ENCODE data around the gene LIG1.

Gene LIG1

GRCh38 chr19:48181505-48181904 lies 11.4 kb upstream of the LIG1 start:
- DNase-seq: no peak

DNA sequence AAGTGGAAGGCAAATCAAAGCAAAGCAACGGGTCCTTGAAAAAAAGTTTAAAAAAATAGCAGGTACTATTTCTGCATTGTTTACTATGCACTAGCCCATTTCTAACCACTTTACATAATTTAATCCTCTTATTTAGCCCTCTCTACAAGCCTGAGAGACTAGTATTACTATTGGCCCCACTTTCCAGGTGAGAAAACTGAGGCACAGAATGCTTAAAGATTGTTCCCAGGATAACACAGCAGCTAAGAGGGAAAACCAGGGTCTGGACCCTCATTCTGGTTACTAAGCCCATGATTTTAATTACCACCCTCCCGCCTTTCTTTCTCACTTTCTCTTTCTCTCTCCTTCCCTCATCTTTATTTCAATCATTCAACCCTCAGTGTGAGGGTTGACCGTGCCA lies 6.1 kb upstream of the LIG1 start:
- no peak for DNase-seq

- no peak for DNase-seq
Measured at GRCh38 chr19:48175578-48175977, 5.4 kb upstream of the LIG1 start.

DNA sequence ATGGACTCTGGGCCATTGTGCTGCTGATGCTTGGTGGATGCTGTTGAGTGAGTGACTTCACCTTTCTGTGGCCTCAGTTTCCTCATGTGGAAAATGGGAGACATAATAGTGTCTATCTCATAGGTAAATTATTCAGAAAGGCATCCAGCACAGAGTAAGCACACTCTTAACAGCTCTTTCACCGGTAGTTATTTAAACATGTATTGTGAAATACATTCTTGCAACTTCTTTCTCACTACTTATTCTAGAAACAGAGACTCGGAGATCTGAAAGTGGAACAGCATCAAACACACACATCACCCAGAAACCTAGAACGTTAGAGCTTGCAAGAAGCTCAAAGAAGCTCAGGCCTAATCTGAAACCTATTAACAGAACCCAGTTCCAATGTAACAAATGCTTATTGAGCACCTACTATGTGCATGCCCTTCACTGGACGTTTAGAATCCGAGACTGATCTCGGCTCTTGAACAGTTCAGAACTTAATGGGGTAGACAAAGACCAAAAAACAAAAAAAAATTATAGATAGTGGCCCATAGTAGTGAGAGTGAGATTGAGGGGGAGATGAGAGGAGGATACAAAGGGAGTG lies 4.4 kb upstream of the LIG1 start:
- no peak for DNase-seq

GRCh38 chr19:48171710-48172109 lies 1.6 kb upstream of the LIG1 start:
- DNase-seq: no peak

DNA sequence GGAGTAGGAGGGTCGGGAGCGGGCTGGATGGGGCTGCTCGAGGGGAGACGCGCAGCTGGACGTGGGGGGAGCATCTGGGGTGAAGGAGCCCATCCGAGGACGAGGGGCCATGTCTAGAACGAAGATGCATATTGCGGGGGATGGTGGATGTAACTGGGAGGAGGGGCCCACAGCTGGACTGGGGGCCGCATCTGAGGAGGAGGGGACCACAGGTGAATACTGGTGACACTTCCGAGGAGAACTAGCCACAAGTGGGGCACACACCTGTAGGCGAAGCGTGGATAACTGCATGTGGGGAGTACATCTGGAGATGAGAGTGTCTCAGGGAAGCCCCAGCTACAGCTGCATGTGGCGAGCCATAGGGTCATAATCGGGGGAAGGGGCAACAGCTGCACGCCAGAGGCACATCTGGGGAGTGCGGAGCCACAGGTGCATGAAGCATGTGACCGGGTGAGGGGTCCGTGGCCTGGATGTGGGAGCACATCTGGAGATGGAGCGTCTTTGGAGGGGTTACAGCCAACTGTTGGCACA lies 738 bp upstream of the LIG1 start:
- DNase-seq: no peak

- DNase-seq: peak; percentile 82
Measured at GRCh38 chr19:48169578-48169938, 586 bp downstream of the LIG1 start.

GRCh38 chr19:48168689-48169088 lies 1.5 kb downstream of the LIG1 start:
- DNase-seq: no peak

GRCh38 chr19:48158210-48158790 lies 11.8 kb downstream of the LIG1 start:
- DNase-seq: no peak

- no peak for DNase-seq
Measured at GRCh38 chr19:48154003-48154402, 16.1 kb downstream of the LIG1 start.

- peak; percentile 73 for DNase-seq
Measured at GRCh38 chr19:48152551-48152950, 17.6 kb downstream of the LIG1 start.

DNA sequence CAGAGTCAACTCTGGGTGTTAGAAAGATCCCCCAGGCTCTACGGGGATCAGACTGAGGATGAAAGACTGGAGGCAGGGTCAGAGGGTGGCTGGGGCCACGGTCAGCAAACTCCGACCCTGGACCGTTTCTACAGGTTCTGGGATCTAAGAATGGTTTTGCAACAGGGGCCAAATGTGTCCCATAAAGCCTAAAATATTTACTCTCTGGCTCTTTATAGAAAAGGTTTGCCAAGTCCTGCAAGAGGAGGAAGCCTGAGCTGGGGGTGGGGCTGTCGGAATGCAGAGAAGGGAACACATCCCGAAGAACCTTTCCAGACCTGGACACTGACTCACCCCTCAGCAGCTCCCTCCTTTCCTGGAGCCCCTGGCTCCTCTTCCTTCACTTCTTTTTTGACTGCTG lies 20.7 kb downstream of the LIG1 start:
- no peak for DNase-seq

GRCh38 chr19:48148576-48148975 lies 21.6 kb downstream of the LIG1 start:
- no peak for DNase-seq

DNA sequence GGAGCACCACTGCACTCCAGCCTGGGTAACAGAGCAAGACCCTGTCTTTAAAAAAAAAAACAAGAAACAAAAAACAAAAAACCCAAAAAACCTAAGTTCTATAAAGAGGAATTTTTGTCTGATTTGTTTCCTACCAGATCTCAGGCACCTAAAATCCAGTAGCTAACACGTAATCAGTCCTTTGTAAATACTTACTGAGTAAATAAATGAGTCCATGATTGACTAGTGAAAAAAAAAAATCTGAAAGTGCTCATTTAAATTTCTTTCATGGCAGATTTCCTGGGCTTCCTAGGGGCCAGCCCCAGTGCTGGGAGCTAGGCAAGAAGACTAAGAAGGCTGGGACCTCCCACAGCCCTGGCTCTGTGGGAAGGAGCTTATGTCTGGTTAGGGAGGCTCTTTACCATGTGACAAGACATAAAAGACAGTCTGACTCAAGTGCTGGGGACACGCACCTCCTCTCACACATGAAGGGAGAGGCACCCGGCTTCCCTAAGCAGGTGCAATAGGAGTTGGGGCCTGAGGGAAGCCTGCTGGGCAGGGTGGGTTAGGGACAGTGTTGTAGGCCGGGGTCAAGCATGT lies 22.5 kb downstream of the LIG1 start:
- DNase-seq: no peak

- DNase-seq: no peak
Measured at GRCh38 chr19:48139053-48139452, 31.1 kb downstream of the LIG1 start.

GRCh38 chr19:48137411-48137810 lies 32.7 kb downstream of the LIG1 start:
- DNase-seq: no peak

DNA sequence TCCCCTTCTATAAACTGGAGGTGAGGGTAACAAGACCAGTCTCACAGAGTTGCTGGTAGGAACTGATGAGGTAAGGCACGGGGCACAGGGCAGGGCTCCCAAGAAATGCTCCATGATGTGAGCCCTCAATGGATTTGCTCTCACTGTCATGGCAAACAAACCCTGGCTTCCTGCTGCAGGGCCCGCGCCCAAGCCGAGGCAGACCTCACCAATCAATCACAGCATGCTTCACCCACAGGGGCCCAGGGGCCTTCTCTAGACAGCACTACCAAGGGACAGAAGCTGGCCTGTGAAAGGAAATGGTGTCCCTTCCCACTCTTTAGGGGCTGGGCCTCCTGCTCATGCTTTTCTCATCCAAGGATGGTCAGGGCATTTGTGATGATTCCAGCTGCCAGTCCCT lies 33.6 kb downstream of the LIG1 start:
- no peak for DNase-seq

GRCh38 chr19:48135411-48135810 lies 34.7 kb downstream of the LIG1 start:
- DNase-seq: peak; percentile 38

DNA sequence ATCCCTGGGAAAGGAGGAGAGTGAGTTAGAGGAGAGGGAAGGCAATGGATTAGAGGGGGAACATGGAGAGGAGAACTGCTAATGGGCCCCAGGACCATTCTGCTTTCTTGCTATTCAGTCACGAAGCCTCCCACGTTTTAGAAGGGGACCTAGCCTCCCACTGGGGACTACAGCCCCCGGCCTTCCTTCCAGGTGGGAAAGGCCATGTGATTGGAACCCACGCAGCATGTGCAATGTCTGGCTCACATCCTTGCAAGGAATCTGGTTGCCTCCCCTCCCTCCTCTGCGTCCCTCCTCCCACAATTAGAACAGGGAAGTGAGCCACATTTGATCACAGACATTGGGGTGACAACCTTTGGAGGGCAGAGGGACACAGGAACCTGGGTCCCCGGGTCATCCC lies 37.0 kb downstream of the LIG1 start:
- no peak for DNase-seq

DNA sequence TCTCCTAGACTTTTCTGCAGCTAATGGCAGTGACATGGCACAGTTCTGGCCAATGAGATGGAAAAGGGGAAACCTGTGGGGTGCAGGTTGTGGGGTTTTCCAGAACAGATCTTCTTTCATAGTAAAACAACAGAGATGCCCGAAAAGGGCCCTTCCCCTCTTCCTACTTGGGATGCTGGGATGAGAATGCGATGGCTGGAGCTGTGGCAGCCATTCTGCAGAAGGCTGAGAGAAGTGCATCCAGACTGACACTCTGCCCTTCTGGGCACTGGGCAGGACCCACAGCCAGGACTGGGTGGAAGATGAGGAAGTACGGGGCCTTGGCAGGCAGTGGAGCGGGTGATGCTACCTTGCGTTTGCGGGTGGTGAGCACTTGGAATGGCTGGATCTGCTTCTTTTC lies 42.6 kb downstream of the LIG1 start:
- no peak for DNase-seq

GRCh38 chr19:48123907-48124651 lies 46.1 kb downstream of the LIG1 start:
- DNase-seq: peak; percentile 8

- DNase-seq: peak; percentile 15
Measured at GRCh38 chr19:48122421-48122820, 47.7 kb downstream of the LIG1 start.

DNA sequence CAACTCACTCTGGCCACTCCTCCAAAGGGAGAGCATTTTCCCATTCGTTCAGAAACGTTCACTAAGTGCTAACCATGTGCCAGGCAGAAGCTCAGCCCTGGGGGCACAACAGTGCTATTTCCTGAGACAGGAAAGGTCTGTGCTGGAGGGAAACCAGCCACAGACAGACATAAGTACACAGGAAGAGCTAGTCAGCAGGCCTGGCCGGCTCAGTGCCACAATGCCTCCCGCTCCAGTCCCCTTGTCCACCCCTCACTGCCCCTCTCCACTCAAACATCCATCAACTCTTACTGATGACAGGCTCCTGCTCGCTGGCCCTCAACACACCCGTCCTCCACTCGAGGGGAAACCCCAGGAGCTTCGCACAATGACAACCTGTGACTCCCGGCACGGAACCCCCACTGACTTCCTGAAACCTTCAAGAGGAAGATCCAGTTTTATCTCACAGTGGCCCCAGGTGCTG lies 48.2 kb downstream of the LIG1 start:
- DNase-seq: peak; percentile 30

GRCh38 chr19:48121066-48121465 lies 49.1 kb downstream of the LIG1 start:
- DNase-seq: peak; percentile 5

Data from femur (tissue), 1 donor.